HepG2 (cell line): ENCODE data around the gene PSMD1. TPM values are rescaled to one million over a fixed set of nuclear protein-coding genes. Genes with fewer than 3 reads are reported as not detected.

Source experiments
- ATAC-seq: fragments of 200-7000 bp; cut with Tn5 transposase; 3 replicates; pipeline ENCODE4 v1.9.1; 2020; ENCODE audit warnings: mild to moderate bottlenecking, moderate library complexity
- BruUV-seq: library from RNA; stranded (reverse); fragments of 400-500 nt; replicated peaks from 2 replicates; lab custom pipeline; 2021; lab: Mats Ljungman, UMichigan
- CTCF ChIA-PET: fragments of 300-600 bp; formaldehyde crosslinking; extraction: SDS; loops from one replicate; lab custom pipeline; 2021; ENCODE audit warnings: low total read pairs, inconsistent platforms, low intra/inter-chr PET ratio; lab: Yijun Ruan, JAX
- POLR2A ChIA-PET: fragments of 350-600 bp; sonication (Branson Sonifier 250); formaldehyde crosslinking; loops from one replicate; lab custom pipeline; 2020; ENCODE audit warnings: antibody characterized with exemption, inconsistent platforms; lab: Yijun Ruan, JAX
- DNase-seq: peaks from one replicate; pipeline ENCODE4 v3.0.0-alpha.2; 2015; ENCODE audit warnings: low spot score
- FAIRE-seq: peaks from 3 replicates; lab custom pipeline; 2011; peaks lifted over from hg19 to GRCh38; lab: Jason Lieb, UNC
- H2AFZ ChIP-seq: one replicate; pipeline ENCODE4 v1.6.1; 2011; ENCODE audit warnings: low read length, inconsistent platforms
- H3K27ac ChIP-seq: fragments of 300-600 bp; 3 replicates; pipeline ENCODE4 v1.8.0; 2011; ENCODE audit warnings: mixed run types, mild to moderate bottlenecking, mixed read lengths, low read length, inconsistent platforms; ENCODE audit not compliant: insufficient read depth; ENCODE audit errors: extremely low read length
- H3K27me3 ChIP-seq, 2 experiments: fragments of 200-600 bp in 1 of 2; 2 replicates in 1 of 2; 3 replicates in 1 of 2; pipeline versions ENCODE4 v1.6.0 to v1.8.0; 2011; ENCODE audit warnings: low read length in 2 of 2, mild to moderate bottlenecking in 2 of 2, moderate library complexity in 2 of 2, inconsistent platforms in 1 of 2; ENCODE audit not compliant: insufficient read depth in 2 of 2, control insufficient read depth in 1 of 2
- H3K36me3 ChIP-seq, 2 experiments: fragments of 200-600 bp in 1 of 2; replicated peaks in 1 of 2; 2 replicates in 1 of 2; 3 replicates in 1 of 2; pipeline versions ENCODE4 v1.5.1 to v1.8.0; 2011; ENCODE audit warnings: low read length in 2 of 2, inconsistent platforms in 1 of 2; ENCODE audit not compliant: insufficient read depth in 2 of 2, control insufficient read depth in 1 of 2
- H3K4me1 ChIP-seq: 2 replicates; pipeline ENCODE4 v1.5.1; 2012; ENCODE audit warnings: low read length, inconsistent platforms; ENCODE audit not compliant: insufficient read depth
- H3K4me2 ChIP-seq: 2 replicates; pipeline ENCODE4 v1.6.0; 2011; ENCODE audit warnings: low read depth, low read length, inconsistent platforms
- H3K4me3 ChIP-seq, 3 experiments: fragments of 200-600 bp in 1 of 3; sonication (generic), shearing (Covaris generic) in 1 of 3; replicated peaks in 1 of 3; 2 replicates each; pipeline ENCODE4 v1.5.1; 2011 to 2016; ENCODE audit warnings: low read length in 3 of 3, inconsistent platforms in 2 of 3, low read depth in 2 of 3, mild to moderate bottlenecking in 2 of 3, control low read depth in 1 of 3, mixed read lengths in 1 of 3; ENCODE audit not compliant: insufficient read depth in 1 of 3
- H3K79me2 ChIP-seq: one replicate; pipeline ENCODE4 v1.6.1; 2011; ENCODE audit warnings: low read length, inconsistent platforms; ENCODE audit not compliant: insufficient read depth
- H3K9ac ChIP-seq: 2 replicates; pipeline ENCODE4 v1.6.0; 2011; ENCODE audit warnings: mild to moderate bottlenecking, low read depth, low read length, inconsistent platforms; ENCODE audit not compliant: insufficient read depth
- H3K9me3 ChIP-seq: 2 replicates; pipeline ENCODE4 v1.5.1; 2012; ENCODE audit warnings: mild to moderate bottlenecking, low read length
- H4K20me1 ChIP-seq: 2 replicates; pipeline ENCODE4 v1.6.0; 2011; ENCODE audit warnings: inconsistent platforms, mild to moderate bottlenecking, low read length, moderate library complexity; ENCODE audit not compliant: insufficient read depth
- ATF3 ChIP-seq: sonication (generic); formaldehyde crosslinking; IDR thresholded peaks from 2 replicates; pipeline ENCODE4 v1.4.0; 2020; ENCODE audit warnings: missing genetic modification reagents
- BORCS8-MEF2B ChIP-seq: sonication (generic); formaldehyde crosslinking; IDR thresholded peaks from 2 replicates; pipeline ENCODE4 v1.8.0; 2022; ENCODE audit warnings: mild to moderate bottlenecking, missing genetic modification reagents
- BRD4 ChIP-seq: sonication (generic); formaldehyde crosslinking; IDR thresholded peaks from 2 replicates; pipeline ENCODE4 v1.4.0; 2020; ENCODE audit warnings: missing genetic modification reagents
- HIVEP1 ChIP-seq: sonication (generic); formaldehyde crosslinking; IDR thresholded peaks from 2 replicates; pipeline ENCODE4 v1.4.0; 2020; ENCODE audit warnings: mild to moderate bottlenecking, missing genetic modification reagents
- HMG20A ChIP-seq: IDR thresholded peaks from 2 replicates; pipeline ENCODE4 v1.6.1; 2016; ENCODE audit warnings: borderline replicate concordance
- KLF15 ChIP-seq: sonication (generic); formaldehyde crosslinking; IDR thresholded peaks from 2 replicates; pipeline ENCODE4 v1.8.1; 2023; ENCODE audit warnings: borderline replicate concordance, mild to moderate bottlenecking, inconsistent platforms, missing genetic modification reagents, mixed read lengths
- PPARG ChIP-seq: conservative IDR thresholded peaks from 2 replicates; pipeline ENCODE4 v1.6.1; 2016; ENCODE audit warnings: missing biosample characterization, missing genetic modification reagents
- SRSF9 ChIP-seq: fragments of 200-400 bp; formaldehyde crosslinking; IDR thresholded peaks from 2 replicates; pipeline ENCODE4 v1.6.1; 2018; ENCODE audit warnings: borderline replicate concordance, mild to moderate bottlenecking, low read depth, low read length; ENCODE audit not compliant: insufficient read depth, poor library complexity, severe bottlenecking
- USF2 ChIP-seq, 2 experiments: sonication (generic) in 1 of 2; formaldehyde crosslinking in 1 of 2; IDR thresholded peaks; 2 replicates each; pipeline versions ENCODE4 v1.5.1 to v1.6.1; 2011 to 2020; ENCODE audit warnings: borderline replicate concordance in 1 of 2, low read depth in 1 of 2, low read length in 1 of 2, mild to moderate bottlenecking in 1 of 2, missing genetic modification reagents in 1 of 2, moderate library complexity in 1 of 2
- ZNF263 ChIP-seq: sonication (generic); formaldehyde crosslinking; IDR thresholded peaks from 2 replicates; pipeline ENCODE4 v1.4.0; 2020; ENCODE audit warnings: missing genetic modification reagents
- ZNF557 ChIP-seq: sonication (generic); formaldehyde crosslinking; IDR thresholded peaks from 2 replicates; pipeline ENCODE4 v1.4.0; 2020; ENCODE audit warnings: missing genetic modification reagents
- ZNF577 ChIP-seq: sonication (generic); formaldehyde crosslinking; IDR thresholded peaks from 2 replicates; pipeline ENCODE4 v1.4.0; 2020; ENCODE audit warnings: mild to moderate bottlenecking, low read depth, missing genetic modification reagents, borderline replicate concordance
- ZNF646 ChIP-seq: sonication (generic); formaldehyde crosslinking; IDR thresholded peaks from 2 replicates; pipeline ENCODE4 v1.9.0; 2021; ENCODE audit warnings: mild to moderate bottlenecking, missing genetic modification reagents
- ZNF816 ChIP-seq: sonication (generic); formaldehyde crosslinking; IDR thresholded peaks from 2 replicates; pipeline ENCODE4 v1.8.0; 2022; ENCODE audit warnings: missing genetic modification reagents, mild to moderate bottlenecking, borderline replicate concordance
- WGBS: methylation state at CpG from one replicate; pipeline ENCODE4 v1.1.6; 2017; ENCODE audit warnings: low lambda C conversion rate; 5-methylcytosine and 5-hydroxymethylcytosine counted together
- in situ Hi-C: cut with HindIII; loops from 2 replicates; pipeline ENCODE4 v1.10.0; 2017; ENCODE audit warnings: low pct_unique_long_range_greater_than_20kb; ENCODE audit not compliant: extremely low pct_ligation_motif_present
- intact Hi-C: fragments of 100-400 bp; cut with micrococcal nuclease; formaldehyde crosslinking; loops from one replicate; pipeline ENCODE4 v1.10.0; 2022; ENCODE audit not compliant: unreplicated experiment
- polyA plus RNA-seq, 8 experiments: library from polyadenylated mRNA; depleted of rRNA in 3 of 8; stranded (reverse) in 7 of 8; unstranded in 1 of 8; fragments of >200 nt; fragmentation: Illumina TruSeq in 4 of 8; extraction: Trizol in 4 of 8; gene quantifications; 2 replicates each; pipeline versions ENCODE4 v1.2.1 to v1.2.3, GENCODE V29; 2011 to 2016; ENCODE audit warnings: low read depth in 4 of 8, missing spikeins in 1 of 8, mixed read lengths in 1 of 8; ENCODE audit not compliant: insufficient read depth in 1 of 8
- total RNA-seq, 5 experiments: library from RNA; depleted of rRNA; stranded (reverse); fragments of >200 nt; fragmentation: Illumina TruSeq; extraction: Trizol; gene quantifications; 2 replicates each; pipeline ENCODE4 v1.2.3, GENCODE V29; 2016; ENCODE audit warnings: low read depth in 1 of 5

The PSMD1 gene
- total and polyA plus RNA-seq, 2 of the 13 experiments (the other 11 are each of a cell fraction or from before 2014, with no cell fraction given): 136 to 191 TPM

- Histone ChIP-seq H3K27ac (no peak overlapping the region), H3K9ac (no peak overlapping the region), H3K36me3 (peaks cover 21 to 94% of the 10 kb centered on the region in 2 experiments), H3K79me2 (no peaks in the 10 kb centered on the region), H3K4me2 (no peak overlapping the region), H2AFZ (no peak overlapping the region), H3K9me3 (no peaks in the 10 kb centered on the region), H3K4me1 (no peaks in the 10 kb centered on the region), H3K4me3 (no peak overlapping the region), H4K20me1 (no peaks in the 10 kb centered on the region), H3K27me3 (no peaks in the 10 kb centered on the region)
- ChIA-PET CTCF (no interaction called here), POLR2A (no interaction called here)
- BruUV-seq: no TSS peak
- in situ Hi-C loops (no loop called here), intact Hi-C loops (no loop called here)
- DNase-seq (no peak), FAIRE-seq (no peak), ATAC-seq (no peak)
- WGBS: 97% methylated on average over 4 of the region's 4 CpGs
- TF ChIP-seq ZNF577 (CRISPR knock-in tag): no peak
- TF ChIP-seq BRD4: no peak
- TF ChIP-seq KLF15 (CRISPR knock-in tag): no peak
- no peak for TF ChIP-seq SRSF9
- no peak for TF ChIP-seq HMG20A (CRISPR knock-in tag)
- no peak for TF ChIP-seq USF2 (IDR thresholded peaks at IDR 0.05; ENCODE audit: low read depth, low read length)
- no peak for TF ChIP-seq USF2 (CRISPR knock-in tag; IDR thresholded peaks at IDR 0.05; ENCODE audit: borderline replicate concordance)
- no peak for TF ChIP-seq BORCS8-MEF2B (CRISPR knock-in tag)
- no peak for TF ChIP-seq PPARG (CRISPR knock-in tag)
- no peak for TF ChIP-seq ZNF816
- TF ChIP-seq ZNF263 (CRISPR knock-in tag): no peak
- TF ChIP-seq ZNF557 (CRISPR knock-in tag): no peak
- TF ChIP-seq ATF3 (CRISPR knock-in tag): no peak
- TF ChIP-seq HIVEP1 (CRISPR knock-in tag): no peak
- TF ChIP-seq ZNF646 (CRISPR knock-in tag): no peak
Measured at GRCh38 chr2:231168460-231169139, 111.9 kb downstream of the PSMD1 start.
